CD14-positive monocyte (primary cell): Measurements from ENCODE around the gene TIAM1. TPM values are rescaled to one million over a fixed set of nuclear protein-coding genes. Genes with fewer than 3 reads are reported as not detected.

ENCODE experiments used
- DNase-seq, 3 donors: peaks; one replicate each; pipeline ENCODE4 v3.0.0-alpha.2; 2011 to 2022
- H2AFZ ChIP-seq: 2 replicates; pipeline ENCODE4 v1.6.0; 2012; ENCODE audit warnings: mild to moderate bottlenecking, low read depth, low read length, inconsistent platforms; ENCODE audit not compliant: insufficient read depth, poor library complexity, severe bottlenecking
- H3K27ac ChIP-seq, 2 donors: 1 replicate in 1 of 2; 2 replicates in 1 of 2; pipeline ENCODE4 v1.5.1; 2012 to 2013; ENCODE audit warnings: low read length in 2 of 2, control low read depth in 1 of 2, inconsistent platforms in 1 of 2, low read depth in 1 of 2, mild to moderate bottlenecking in 1 of 2
- H3K27me3 ChIP-seq, 2 donors: one replicate each; pipeline versions ENCODE4 v1.6.0 to v1.6.1; 2011 to 2013; ENCODE audit warnings: low read length in 2 of 2; ENCODE audit not compliant: control insufficient read depth in 2 of 2, insufficient read depth in 2 of 2
- H3K36me3 ChIP-seq, 2 donors: replicated peaks in 1 of 2; 1 replicate in 1 of 2; 2 replicates in 1 of 2; pipeline versions ENCODE4 v1.5.1 to v1.6.1; 2012 to 2013; ENCODE audit warnings: low read length in 2 of 2, control low read depth in 1 of 2, inconsistent platforms in 1 of 2, mild to moderate bottlenecking in 1 of 2; ENCODE audit not compliant: insufficient read depth in 2 of 2, control insufficient read depth in 1 of 2
- H3K4me1 ChIP-seq, 2 donors: 1 replicate in 1 of 2; 2 replicates in 1 of 2; pipeline versions ENCODE4 v1.5.1 to v1.6.1; 2012 to 2013; ENCODE audit warnings: low read length in 2 of 2, control low read depth in 1 of 2, inconsistent platforms in 1 of 2, mild to moderate bottlenecking in 1 of 2, moderate library complexity in 1 of 2; ENCODE audit not compliant: insufficient read depth in 2 of 2, control insufficient read depth in 1 of 2
- H3K4me2 ChIP-seq: replicated peaks from 2 replicates; pipeline ENCODE3; 2012; ENCODE audit warnings: low read length, moderate library complexity, mild to moderate bottlenecking; ENCODE audit not compliant: poor library complexity, severe bottlenecking; ENCODE audit errors: extremely low read depth
- H3K4me3 ChIP-seq, 3 experiments: fragments of 200-600 bp in 1 of 3; sonication (generic) in 1 of 3; replicated peaks in 1 of 3; 1 replicate in 2 of 3; 2 replicates in 1 of 3; pipeline ENCODE4 v1.5.1; 2011 to 2013; ENCODE audit warnings: low read length in 3 of 3, mild to moderate bottlenecking in 3 of 3, control low read depth in 2 of 3, low read depth in 2 of 3, inconsistent platforms in 1 of 3, moderate library complexity in 1 of 3
- H3K79me2 ChIP-seq: 2 replicates; pipeline ENCODE4 v1.6.0; 2012; ENCODE audit warnings: mild to moderate bottlenecking, control low read depth, inconsistent platforms, low read length, moderate library complexity; ENCODE audit not compliant: insufficient read depth
- H3K9ac ChIP-seq: 2 replicates; pipeline ENCODE4 v1.6.0; 2017; ENCODE audit warnings: low read length, mild to moderate bottlenecking; ENCODE audit not compliant: insufficient read depth, poor library complexity, severe bottlenecking
- H3K9me3 ChIP-seq, 2 donors: replicated peaks in 1 of 2; 1 replicate in 1 of 2; 2 replicates in 1 of 2; pipeline versions ENCODE4 v1.5.1 to v1.6.1; 2012 to 2013; ENCODE audit warnings: low read length in 2 of 2, control low read depth in 1 of 2; ENCODE audit not compliant: control insufficient read depth in 1 of 2, insufficient read depth in 1 of 2
- H4K20me1 ChIP-seq: 2 replicates; pipeline ENCODE4 v1.6.0; 2012; ENCODE audit warnings: mild to moderate bottlenecking, low read length, control low read depth, moderate library complexity; ENCODE audit not compliant: insufficient read depth
- H3K27ac Mint-ChIP-seq, 7 donors: one replicate each; pipeline ENCODE4 v1.8.0; 2020; ENCODE audit warnings: mild to moderate bottlenecking in 7 of 7, mixed read lengths in 7 of 7, moderate library complexity in 6 of 7, inconsistent platforms in 2 of 7
- H3K27me3 Mint-ChIP-seq, 3 donors: one replicate each; pipeline ENCODE4 v1.8.0; 2021 to 2022; ENCODE audit warnings: low read depth in 3 of 3, mild to moderate bottlenecking in 3 of 3, mixed read lengths in 3 of 3, moderate library complexity in 3 of 3, inconsistent platforms in 1 of 3
- H3K36me3 Mint-ChIP-seq, 2 donors: one replicate each; pipeline ENCODE4 v1.8.0; 2020; ENCODE audit warnings: mixed read lengths in 2 of 2, inconsistent platforms in 1 of 2, mild to moderate bottlenecking in 1 of 2
- H3K4me1 Mint-ChIP-seq: one replicate; pipeline ENCODE4 v1.8.0; 2020; ENCODE audit warnings: mild to moderate bottlenecking, mixed read lengths
- H3K4me3 Mint-ChIP-seq, 2 donors: one replicate each; pipeline ENCODE4 v1.8.0; 2020; ENCODE audit warnings: mild to moderate bottlenecking in 2 of 2, mixed read lengths in 2 of 2, moderate library complexity in 1 of 2
- H3K9me3 Mint-ChIP-seq, 7 donors: one replicate each; pipeline ENCODE4 v1.8.0; 2020 to 2022; ENCODE audit warnings: mixed read lengths in 7 of 7, mild to moderate bottlenecking in 6 of 7, moderate library complexity in 6 of 7, inconsistent platforms in 2 of 7
- whole genome bisulfite sequencing: methylation state at CpG from one replicate; pipeline ENCODE4 v1.1.5; 2013; ENCODE audit warnings: missing lambda C conversion rate; ENCODE audit not compliant: insufficient coverage; 5-methylcytosine and 5-hydroxymethylcytosine counted together
- intact Hi-C, 2 donors: fragments of 100-400 bp; cut with micrococcal nuclease; formaldehyde crosslinking; loops; one replicate each; pipeline versions ENCODE4 v1.15.0 to v1.15.1; 2023
- polyA plus RNA-seq, 3 donors: library from polyadenylated mRNA; depleted of rRNA in 1 of 3; unstranded in 2 of 3; stranded (reverse) in 1 of 3; fragments of 300-500 nt in 2 of 3; fragments of >200 nt in 1 of 3; fragmentation: Illumina TruSeq in 2 of 3; gene quantifications; 1 replicate in 2 of 3; 2 replicates in 1 of 3; pipeline ENCODE4 v1.2.3, GENCODE V29; 2012 to 2021
- TF ChIP-seq, protein P1 (sequence below): fragments of 200-600 bp; IDR thresholded peaks from one replicate; pipeline ENCODE4 v1.8.0; 2022; ENCODE audit warnings: antibody characterized with exemption, mild to moderate bottlenecking

The TIAM1 gene
- polyA plus RNA-seq, 3 donors: 17.7 to 55.0 (median 45.3) TPM

GRCh38 chr21:31173881-31174555 is 170.0 kb downstream of the TIAM1 start:
- peaks cover 17 to 38% of the 10 kb centered on the region in 2 donors for H3K36me3 Mint-ChIP-seq
- Histone ChIP-seq H3K36me3 (peaks cover 0 to 10% of the 10 kb centered on the region in 2 donors), H3K4me2 (peak overlapping the region; percentile 64), H3K9ac (peak overlapping the region; percentile 17), H2AFZ (peak overlapping the region; percentile 58), H3K27ac (peak overlapping the region; percentile 57 to 73), H3K4me3 (peak overlapping the region in 1 of 3 experiments; percentile 50), H3K4me1 (peaks cover 64 to 67% of the 10 kb centered on the region in 2 donors), H3K27me3 (no peaks in the 10 kb centered on the region), H4K20me1 (no peaks in the 10 kb centered on the region), H3K9me3 (no peaks in the 10 kb centered on the region), H3K79me2 (no peaks in the 10 kb centered on the region)
- intact Hi-C loops: no loop called here
- DNase-seq: peak; percentile 16 to 33 (median 30)
- 7% methylated on average over 24 of the region's 25 CpGs for WGBS
- peak overlapping the region; percentile 80 to 95 (median 90) for H3K27ac Mint-ChIP-seq
- peak overlapping the region; percentile 73 to 88 for H3K4me3 Mint-ChIP-seq
- no peaks in the 10 kb centered on the region for H3K9me3 Mint-ChIP-seq
- peaks cover 74% of the 10 kb centered on the region for H3K4me1 Mint-ChIP-seq
- peaks cover 7 to 11% (median 8%) of the 10 kb centered on the region in 3 donors for H3K27me3 Mint-ChIP-seq
- TF ChIP-seq, protein P1, sequence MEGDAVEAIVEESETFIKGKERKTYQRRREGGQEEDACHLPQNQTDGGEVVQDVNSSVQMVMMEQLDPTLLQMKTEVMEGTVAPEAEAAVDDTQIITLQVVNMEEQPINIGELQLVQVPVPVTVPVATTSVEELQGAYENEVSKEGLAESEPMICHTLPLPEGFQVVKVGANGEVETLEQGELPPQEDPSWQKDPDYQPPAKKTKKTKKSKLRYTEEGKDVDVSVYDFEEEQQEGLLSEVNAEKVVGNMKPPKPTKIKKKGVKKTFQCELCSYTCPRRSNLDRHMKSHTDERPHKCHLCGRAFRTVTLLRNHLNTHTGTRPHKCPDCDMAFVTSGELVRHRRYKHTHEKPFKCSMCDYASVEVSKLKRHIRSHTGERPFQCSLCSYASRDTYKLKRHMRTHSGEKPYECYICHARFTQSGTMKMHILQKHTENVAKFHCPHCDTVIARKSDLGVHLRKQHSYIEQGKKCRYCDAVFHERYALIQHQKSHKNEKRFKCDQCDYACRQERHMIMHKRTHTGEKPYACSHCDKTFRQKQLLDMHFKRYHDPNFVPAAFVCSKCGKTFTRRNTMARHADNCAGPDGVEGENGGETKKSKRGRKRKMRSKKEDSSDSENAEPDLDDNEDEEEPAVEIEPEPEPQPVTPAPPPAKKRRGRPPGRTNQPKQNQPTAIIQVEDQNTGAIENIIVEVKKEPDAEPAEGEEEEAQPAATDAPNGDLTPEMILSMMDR: no peak

- peaks cover 7 to 11% (median 7%) of the 10 kb centered on the region in 3 donors for H3K27me3 Mint-ChIP-seq
- 100% methylated on average over 2 of the region's 6 CpGs for WGBS
- H3K4me3 ChIP-seq: no peak overlapping the region
- no peaks in the 10 kb centered on the region for H3K79me2 ChIP-seq
- H4K20me1 ChIP-seq: no peaks in the 10 kb centered on the region
- H3K27me3 ChIP-seq: no peaks in the 10 kb centered on the region
- peaks cover 0 to 10% of the 10 kb centered on the region in 2 donors for H3K36me3 ChIP-seq
- H3K36me3 Mint-ChIP-seq: peaks cover 14 to 30% of the 10 kb centered on the region in 2 donors
- no peak overlapping the region for H2AFZ ChIP-seq
- H3K27ac Mint-ChIP-seq: peak overlapping the region in 3 of 7 donors; percentile 9 to 63 (median 49)
- H3K4me1 ChIP-seq: peaks cover 52 to 56% of the 10 kb centered on the region in 2 donors
- H3K4me3 Mint-ChIP-seq: peak overlapping the region in 1 of 2 donors; percentile 16
- no peaks in the 10 kb centered on the region for H3K9me3 ChIP-seq
- H3K9ac ChIP-seq: no peak overlapping the region
- H3K4me2 ChIP-seq: no peak overlapping the region
- H3K9me3 Mint-ChIP-seq: no peaks in the 10 kb centered on the region
- no peak for DNase-seq
- H3K27ac ChIP-seq: peak overlapping the region in 1 of 2 donors; percentile 9
- intact Hi-C loops: no loop called here
- TF ChIP-seq, protein P1: no peak
- H3K4me1 Mint-ChIP-seq: peaks cover 62% of the 10 kb centered on the region
Observed at GRCh38 chr21:31172328-31172727, 171.7 kb downstream of the TIAM1 start.
